Thymus (tissue), 11 donors: ENCODE data around the gene KYNU. TPM values are rescaled to one million over a fixed set of nuclear protein-coding genes. Genes with fewer than 3 reads are reported as not detected.
"Not testable (repeated sequence)": the region's sequence is repeated elsewhere in the genome, so short reads cannot be mapped to it uniquely, and the experiment has no call there.

Experiments
- DNase-seq, 9 donors: peaks; one replicate each; pipeline ENCODE4 v3.0.0-alpha.2; 2013; ENCODE audit warnings: low spot score in 9 of 9, low read depth in 6 of 9, missing footprints in 1 of 9
- H3K27ac ChIP-seq, 2 donors: one replicate each; pipeline ENCODE4 v1.5.1; 2013; ENCODE audit warnings: control low read depth in 1 of 2, low read depth in 1 of 2, low read length in 1 of 2, mild to moderate bottlenecking in 1 of 2, moderate library complexity in 1 of 2
- H3K27me3 ChIP-seq, 2 donors: one replicate each; pipeline ENCODE4 v1.5.1; 2013; ENCODE audit warnings: low read length in 1 of 2; ENCODE audit not compliant: control insufficient read depth in 2 of 2, insufficient read depth in 1 of 2
- H3K36me3 ChIP-seq, 2 donors: one replicate each; pipeline ENCODE4 v1.5.1; 2013; ENCODE audit warnings: low read length in 1 of 2, mild to moderate bottlenecking in 1 of 2, moderate library complexity in 1 of 2; ENCODE audit not compliant: control insufficient read depth in 2 of 2, insufficient read depth in 2 of 2
- H3K4me1 ChIP-seq, 2 donors: one replicate each; pipeline ENCODE4 v1.5.1; 2013; ENCODE audit warnings: low read length in 2 of 2; ENCODE audit not compliant: control insufficient read depth in 2 of 2, insufficient read depth in 2 of 2
- H3K4me3 ChIP-seq, 2 donors: one replicate each; pipeline ENCODE4 v1.5.1; 2013; ENCODE audit warnings: low read length in 2 of 2, control low read depth in 1 of 2, mild to moderate bottlenecking in 1 of 2
- H3K9me3 ChIP-seq, 2 donors: one replicate each; pipeline ENCODE4 v1.5.1; 2013; ENCODE audit warnings: low read length in 1 of 2, mild to moderate bottlenecking in 1 of 2; ENCODE audit not compliant: control insufficient read depth in 2 of 2, insufficient read depth in 1 of 2
- WGBS: extraction: QIAGEN DNeasy Blood & Tissue Kit; methylation state at CpG from one replicate; pipeline ENCODE4 v1.1.7; 2013; 5-methylcytosine and 5-hydroxymethylcytosine counted together
- polyA plus RNA-seq: library from polyadenylated mRNA; stranded (reverse); fragments of 200-250 nt; gene quantifications from one replicate; pipeline ENCODE4 v1.2.3, GENCODE V29; 2013
- total RNA-seq: library from RNA; stranded (reverse); fragments of 120-200 nt; gene quantifications from one replicate; pipeline ENCODE4 v1.2.4, GENCODE V29; 2013
- donor health status: healthy.

KYNU gene
- total and polyA plus RNA-seq, 2 donors, result 6.6 to 11.3 TPM

GRCh38 chr2:142867136-142867535 is 10.3 kb upstream of the KYNU start:
- Histone ChIP-seq H3K9me3 (no peaks in the 10 kb centered on the region), H3K36me3 (no peaks in the 10 kb centered on the region), H3K4me3 (no peak overlapping the region), H3K4me1 (no peaks in the 10 kb centered on the region), H3K27me3 (no peaks in the 10 kb centered on the region), H3K27ac (no peak overlapping the region)
- DNase-seq, result no peak
- 54% methylated on average over 2 of the region's 2 CpGs for WGBS

GRCh38 chr2:142868229-142868762 is 9.2 kb upstream of the KYNU start:
- Histone ChIP-seq H3K4me1 (no peaks in the 10 kb centered on the region), H3K9me3 (no peaks in the 10 kb centered on the region), H3K27ac (no peak overlapping the region), H3K4me3 (no peak overlapping the region), H3K27me3 (no peaks in the 10 kb centered on the region), H3K36me3 (no peaks in the 10 kb centered on the region)
- no peak for DNase-seq
- 75% methylated on average over 12 of the region's 12 CpGs for WGBS

GRCh38 chr2:142869065-142869460 is 8.4 kb upstream of the KYNU start:
- not testable (repeated sequence) for H3K27ac ChIP-seq

DNA sequence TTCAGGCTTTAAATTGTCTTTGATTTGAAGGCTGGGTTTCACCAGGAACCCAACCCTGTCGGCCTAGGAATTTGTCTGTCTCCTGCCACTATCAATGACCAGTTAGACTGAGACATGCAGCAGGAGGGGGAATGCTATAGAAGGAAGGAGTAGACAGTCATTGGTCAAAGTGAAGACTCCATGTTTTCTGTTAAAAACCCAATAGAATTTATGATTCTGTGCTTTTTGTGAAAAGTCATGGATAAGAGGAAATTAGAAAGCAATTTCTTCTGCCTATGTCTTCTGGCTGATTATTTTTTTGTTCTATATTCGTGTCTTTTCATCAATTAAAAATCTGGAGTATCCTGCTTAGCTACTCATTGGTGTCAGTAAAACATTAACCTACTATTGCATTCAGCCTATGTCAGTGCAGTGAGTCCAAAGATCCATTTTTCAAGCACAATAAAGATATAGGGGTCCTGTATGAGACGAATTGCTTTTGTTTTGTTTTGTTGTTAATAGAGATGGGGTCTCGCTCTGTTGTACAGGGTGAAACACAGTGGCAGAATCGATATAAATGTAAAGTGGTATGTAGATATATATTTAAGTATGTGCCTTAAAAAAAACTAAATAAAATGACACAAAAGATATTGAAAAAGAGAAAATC is 7.9 kb upstream of the KYNU start:
- H3K4me3 ChIP-seq, result no peak overlapping the region
- no peak for DNase-seq
- no peaks in the 10 kb centered on the region for H3K36me3 ChIP-seq
- H3K27ac ChIP-seq, result no peak overlapping the region
- no peaks in the 10 kb centered on the region for H3K4me1 ChIP-seq
- H3K9me3 ChIP-seq, result no peaks in the 10 kb centered on the region
- H3K27me3 ChIP-seq, result no peaks in the 10 kb centered on the region
- WGBS, result 95% methylated on average over 5 of the region's 5 CpGs

More at GRCh38 chr2:142869065-142869460, 8.4 kb upstream of the KYNU start:
- 97% methylated on average over 7 of the region's 7 CpGs for WGBS
- H3K4me3 ChIP-seq, H3K27me3 ChIP-seq, DNase-seq, H3K4me1 ChIP-seq, H3K9me3 ChIP-seq, H3K36me3 ChIP-seq: not testable (repeated sequence)

- Histone ChIP-seq H3K4me3 (no peak overlapping the region), H3K27me3 (no peaks in the 10 kb centered on the region), H3K36me3 (no peaks in the 10 kb centered on the region), H3K27ac (no peak overlapping the region), H3K4me1 (no peaks in the 10 kb centered on the region), H3K9me3 (no peaks in the 10 kb centered on the region)
- DNase-seq, result no peak
- 97% methylated on average over 2 of the region's 2 CpGs for WGBS
Measured at GRCh38 chr2:142870526-142870925, 6.9 kb upstream of the KYNU start.

DNA sequence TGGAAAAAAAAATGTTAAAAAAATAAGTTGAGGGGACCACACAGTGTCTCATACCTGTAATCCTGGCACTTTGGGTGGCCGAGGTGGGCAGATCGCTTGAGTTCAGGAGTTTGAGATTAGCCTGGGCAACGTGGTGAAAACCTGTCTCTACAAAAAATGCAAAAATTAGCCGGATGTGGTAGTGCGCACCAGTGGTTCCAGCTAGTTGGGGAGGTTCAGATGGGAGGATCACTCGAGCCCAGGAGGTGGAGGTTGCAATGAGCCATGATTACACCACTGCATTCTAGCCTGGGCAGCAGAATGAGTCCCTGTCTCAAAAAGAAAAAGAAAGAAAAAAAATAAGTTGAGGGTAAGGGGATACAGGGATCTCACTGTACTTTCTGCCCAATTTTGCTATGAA is 6.1 kb upstream of the KYNU start:
- Histone ChIP-seq H3K27ac (no peak overlapping the region), H3K36me3 (no peaks in the 10 kb centered on the region), H3K4me1 (no peaks in the 10 kb centered on the region), H3K4me3 (no peak overlapping the region), H3K27me3 (no peaks in the 10 kb centered on the region), H3K9me3 (no peaks in the 10 kb centered on the region)
- DNase-seq, result no peak
- WGBS, result 96% methylated on average over 6 of the region's 6 CpGs

DNA sequence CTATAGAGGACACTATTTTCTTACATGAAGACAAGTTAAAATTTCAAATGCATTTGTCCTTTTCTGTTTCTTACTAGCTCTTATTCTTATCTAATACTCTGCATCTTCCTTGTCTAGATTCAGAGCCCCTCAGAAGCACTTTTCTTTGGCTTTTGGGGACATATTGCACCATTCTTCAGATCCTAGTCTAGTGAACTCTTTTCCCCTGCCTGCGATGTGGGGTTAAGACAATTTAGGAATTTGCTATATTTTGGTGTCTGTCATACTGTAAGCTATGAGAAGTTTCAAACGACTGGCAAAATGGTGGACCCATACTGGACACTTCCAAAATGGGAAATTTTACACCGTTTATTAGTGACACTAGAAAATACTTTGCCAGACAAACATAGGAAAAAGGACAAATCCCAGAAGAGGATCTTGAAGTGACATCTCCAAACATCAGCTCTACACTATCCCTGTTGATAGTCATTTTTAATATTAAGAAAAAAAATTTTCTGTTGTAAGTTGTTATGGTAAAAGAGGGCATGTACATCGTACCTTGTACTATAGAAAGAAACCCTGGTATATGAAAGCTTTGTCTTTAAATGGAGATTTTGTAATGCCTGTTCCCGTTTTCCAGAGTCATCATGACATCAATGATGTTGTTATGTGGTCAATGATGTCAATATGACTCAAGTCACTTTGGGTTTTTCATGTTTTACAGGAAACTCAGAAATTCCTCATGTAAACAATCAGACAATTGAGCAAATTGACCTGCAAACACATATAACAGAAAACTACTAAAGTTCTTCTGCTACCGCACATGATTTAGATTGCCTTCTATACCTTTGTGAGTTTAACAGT is 4.4 kb upstream of the KYNU start:
- H3K27ac ChIP-seq, result no peak overlapping the region
- no peak for DNase-seq
- H3K4me3 ChIP-seq, result no peak overlapping the region
- 94% methylated on average over 6 of the region's 6 CpGs for WGBS
- no peaks in the 10 kb centered on the region for H3K9me3 ChIP-seq
- H3K27me3 ChIP-seq, result no peaks in the 10 kb centered on the region
- H3K4me1 ChIP-seq, result no peaks in the 10 kb centered on the region
- H3K36me3 ChIP-seq, result no peaks in the 10 kb centered on the region

DNA sequence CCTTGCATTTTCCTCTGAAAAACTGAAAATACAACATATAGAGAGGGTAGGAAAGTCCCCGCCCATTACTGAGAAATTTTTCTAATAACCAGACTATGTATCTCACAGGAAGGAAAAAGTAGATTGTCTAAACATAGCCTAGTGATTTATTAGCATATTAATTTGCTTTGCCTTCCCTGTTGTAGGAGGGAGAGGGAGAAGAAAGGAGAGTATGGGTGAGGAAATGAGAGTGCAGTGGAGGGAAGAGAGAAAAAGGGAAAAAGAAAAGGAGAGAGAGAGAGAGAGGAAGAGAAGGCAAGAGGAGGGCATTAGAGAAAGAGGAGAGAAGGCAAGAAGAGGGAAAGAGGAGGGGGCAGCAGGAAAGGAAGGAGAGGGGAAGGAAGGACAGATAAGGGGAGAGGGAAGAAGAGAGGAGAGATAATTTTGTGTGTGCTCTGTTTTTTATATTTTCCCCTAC is 3.6 kb upstream of the KYNU start:
- Histone ChIP-seq H3K27ac (peak overlapping the region in 1 of 2 donors; percentile 3), H3K4me3 (no peak overlapping the region), H3K36me3 (no peaks in the 10 kb centered on the region), H3K9me3 (no peaks in the 10 kb centered on the region), H3K4me1 (no peaks in the 10 kb centered on the region), H3K27me3 (no peaks in the 10 kb centered on the region)
- DNase-seq, result no peak
- WGBS, result 89% methylated on average over 1 of the region's 1 CpG

- H3K9me3 ChIP-seq, result no peaks in the 10 kb centered on the region
- no peak overlapping the region for H3K4me3 ChIP-seq
- WGBS, result 90% methylated on average over 2 of the region's 2 CpGs
- no peak for DNase-seq
- no peaks in the 10 kb centered on the region for H3K27me3 ChIP-seq
- H3K27ac ChIP-seq, result no peak overlapping the region
- no peaks in the 10 kb centered on the region for H3K4me1 ChIP-seq
- H3K36me3 ChIP-seq, result no peaks in the 10 kb centered on the region
Measured at GRCh38 chr2:142874293-142874814, 3.1 kb upstream of the KYNU start.
